AG04450 (cell line): ENCODE results near the gene CUEDC2. TPM values are rescaled to one million over a fixed set of nuclear protein-coding genes. Genes with fewer than 3 reads are reported as not detected.

Source experiments
- CTCF ChIA-PET: fragments of 300-600, 350-600 bp; formaldehyde crosslinking; extraction: SDS; loops from one replicate; lab custom pipeline; 2022; ENCODE audit warnings: antibody characterized with exemption, inconsistent platforms; lab: Charles Lee
- POLR2A ChIA-PET: fragments of 350-600 bp; formaldehyde crosslinking; extraction: SDS; loops from one replicate; lab custom pipeline; 2021; ENCODE audit warnings: antibody characterized with exemption, inconsistent platforms; lab: Yijun Ruan, JAX
- DNase-seq: peaks from one replicate; pipeline ENCODE4 v3.0.0-alpha.2; 2011; ENCODE audit warnings: low read depth, low spot score
- H3K27ac ChIP-seq: one replicate; pipeline ENCODE4 v1.5.1; 2012; ENCODE audit warnings: low read depth, low read length, control low read depth
- H3K27me3 ChIP-seq: one replicate; pipeline ENCODE4 v1.6.0; 2012; ENCODE audit warnings: low read length; ENCODE audit not compliant: control insufficient read depth, insufficient read depth
- H3K4me3 ChIP-seq: 2 replicates; pipeline ENCODE4 v1.5.1; 2011; ENCODE audit warnings: mild to moderate bottlenecking, low read depth, low read length, control low read depth
- H3K9me3 ChIP-seq: 2 replicates; pipeline ENCODE4 v1.5.1; 2012; ENCODE audit warnings: low read length; ENCODE audit not compliant: control insufficient read depth, insufficient read depth
- CTCF ChIP-seq: IDR thresholded peaks from 2 replicates; pipeline ENCODE4 v1.5.1; 2011; ENCODE audit warnings: low read depth, low read length, control low read depth, inconsistent platforms
- polyA plus RNA-seq: library from polyadenylated mRNA; depleted of rRNA; stranded (reverse); fragments of >200 nt; gene quantifications from 2 replicates; pipeline ENCODE4 v1.2.3, GENCODE V29; 2011

The CUEDC2 gene
- polyA plus RNA-seq, 1 experiment = 61.1 TPM

GRCh38 chr10:102423372-102423968 lies 8.9 kb downstream of the CUEDC2 start:
- ChIA-PET CTCF (interaction anchor here (0.7 to 5.0 kb wide), 14 partner anchors 8 to 254 kb away, joined by 3 to 33 read pairs (median 4); partner anchors contain the start of genes CUEDC2 and NFKB2), POLR2A (interaction anchor here (1.0 to 3.3 kb wide), 5 partner anchors 9 to 254 kb away, joined by 3 to 31 read pairs (median 6); partner anchors contain the start of genes C10orf95 and CUEDC2)
- peaks cover 7% of the 10 kb centered on the region for H3K27me3 ChIP-seq
- H3K27ac ChIP-seq = no peak overlapping the region
- no peaks in the 10 kb centered on the region; the same call in 1 of the 2 replicates for H3K9me3 ChIP-seq
- H3K4me3 ChIP-seq = no peak overlapping the region
- DNase-seq = no peak
- no peak for TF ChIP-seq CTCF

GRCh38 chr10:102422545-102423129 lies 9.7 kb downstream of the CUEDC2 start:
- CTCF ChIA-PET = interaction anchor here (0.7 to 5.0 kb wide), 16 partner anchors 9 to 253 kb away, joined by 3 to 33 read pairs (median 6); partner anchors contain the start of genes CUEDC2 and NFKB2
- no peak for DNase-seq
- Histone ChIP-seq H3K4me3 (peak overlapping the region; percentile 92), H3K9me3 (no peaks in the 10 kb centered on the region; the same call in 1 of the 2 replicates), H3K27ac (peak overlapping the region; percentile 21), H3K27me3 (peaks cover 11% of the 10 kb centered on the region)
- peak; percentile 81 for TF ChIP-seq CTCF
- POLR2A ChIA-PET = interaction anchor here (1.0 to 3.3 kb wide), 7 partner anchors 10 to 253 kb away, joined by 3 to 31 read pairs (median 4); partner anchors contain the start of genes C10orf95 and CUEDC2

- Histone ChIP-seq H3K27me3 (peaks cover 16% of the 10 kb centered on the region), H3K4me3 (peak overlapping the region; percentile 92), H3K27ac (peak overlapping the region; percentile 21), H3K9me3 (no peaks in the 10 kb centered on the region; the same call in 1 of the 2 replicates)
- ChIA-PET POLR2A (interaction anchor here (1.0 to 3.3 kb wide), 7 partner anchors 11 to 252 kb away, joined by 3 to 31 read pairs (median 6); partner anchors contain the start of genes C10orf95 and CUEDC2), CTCF (interaction anchor here (1.0 to 5.0 kb wide), 10 partner anchors 10 to 253 kb away, joined by 3 to 33 read pairs (median 9); partner anchors contain the start of genes CUEDC2 and NFKB2)
- TF ChIP-seq CTCF = no peak
- no peak for DNase-seq
Measured at GRCh38 chr10:102421757-102422512, 10.4 kb downstream of the CUEDC2 start.

GRCh38 chr10:102421507-102421756 lies 10.9 kb downstream of the CUEDC2 start:
- no peaks in the 10 kb centered on the region; the same call in 1 of the 2 replicates for H3K9me3 ChIP-seq
- CTCF ChIA-PET = interaction anchor here (1.0 to 5.0 kb wide), 7 partner anchors 11 to 252 kb away, joined by 3 to 33 read pairs (median 14); partner anchors contain the start of genes CUEDC2 and NFKB2
- DNase-seq = no peak
- H3K27me3 ChIP-seq = peaks cover 17% of the 10 kb centered on the region
- POLR2A ChIA-PET = interaction anchor here (0.5 to 3.3 kb wide), 7 partner anchors 11 to 252 kb away, joined by 3 to 31 read pairs (median 5); partner anchors contain the start of genes C10orf95 and CUEDC2
- H3K4me3 ChIP-seq = peak overlapping the region; percentile 92
- no peak for TF ChIP-seq CTCF
- H3K27ac ChIP-seq = no peak overlapping the region
